NCI-H2107 (cell line): ENCODE measurements around the gene NDE1.
"Not testable (repeated sequence)": the region's sequence is repeated elsewhere in the genome, so short reads cannot be mapped to it uniquely, and the experiment has no call there.

Source experiments
- DNase-seq: peaks from one replicate; lab custom pipeline; 2025; lab: John Stamatoyannopoulos, UW

NDE1 gene, protein sequence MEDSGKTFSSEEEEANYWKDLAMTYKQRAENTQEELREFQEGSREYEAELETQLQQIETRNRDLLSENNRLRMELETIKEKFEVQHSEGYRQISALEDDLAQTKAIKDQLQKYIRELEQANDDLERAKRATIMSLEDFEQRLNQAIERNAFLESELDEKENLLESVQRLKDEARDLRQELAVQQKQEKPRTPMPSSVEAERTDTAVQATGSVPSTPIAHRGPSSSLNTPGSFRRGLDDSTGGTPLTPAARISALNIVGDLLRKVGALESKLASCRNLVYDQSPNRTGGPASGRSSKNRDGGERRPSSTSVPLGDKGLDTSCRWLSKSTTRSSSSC

GRCh38 chr16:15650019-15650697 is at the start of gene NDE1:
NDE1 (plus strand) TSS chr16:15650245; CDS start chr16:15664779, 14,534 bp downstream.
- peak; percentile 77 for DNase-seq

DNA sequence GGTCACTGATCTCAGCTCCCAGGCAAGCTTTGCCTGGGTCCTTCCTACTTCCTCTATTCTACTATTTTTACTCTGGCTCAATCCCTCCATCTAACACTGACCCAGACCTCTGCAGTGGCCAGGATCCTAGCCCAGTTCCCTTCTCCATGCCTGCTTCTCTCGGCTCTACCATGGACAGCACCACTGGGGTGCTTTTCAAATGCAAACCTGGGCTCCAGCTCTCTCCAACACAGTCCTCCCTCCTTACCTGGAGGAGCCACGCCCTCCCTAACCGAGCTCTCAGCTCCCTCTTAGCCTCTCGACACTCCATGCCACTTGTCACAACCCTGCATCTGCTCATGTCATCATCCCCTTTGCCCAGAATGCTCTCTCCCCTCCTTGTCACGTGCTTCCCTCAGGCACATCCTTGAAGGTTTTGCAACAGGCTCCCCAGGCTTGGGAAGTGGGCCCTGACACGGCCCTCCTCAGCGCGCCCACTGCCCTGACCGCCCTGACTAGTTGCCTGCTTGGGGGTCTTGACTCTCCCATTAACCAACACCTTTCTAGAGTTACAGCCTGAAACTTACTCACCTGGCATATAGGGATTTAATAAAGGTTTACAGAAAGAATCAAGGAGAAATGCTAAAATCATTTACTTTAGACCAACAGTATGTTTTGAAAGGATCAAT is 48.7 kb upstream of the NDE1 start:
- DNase-seq, result no peak

DNA sequence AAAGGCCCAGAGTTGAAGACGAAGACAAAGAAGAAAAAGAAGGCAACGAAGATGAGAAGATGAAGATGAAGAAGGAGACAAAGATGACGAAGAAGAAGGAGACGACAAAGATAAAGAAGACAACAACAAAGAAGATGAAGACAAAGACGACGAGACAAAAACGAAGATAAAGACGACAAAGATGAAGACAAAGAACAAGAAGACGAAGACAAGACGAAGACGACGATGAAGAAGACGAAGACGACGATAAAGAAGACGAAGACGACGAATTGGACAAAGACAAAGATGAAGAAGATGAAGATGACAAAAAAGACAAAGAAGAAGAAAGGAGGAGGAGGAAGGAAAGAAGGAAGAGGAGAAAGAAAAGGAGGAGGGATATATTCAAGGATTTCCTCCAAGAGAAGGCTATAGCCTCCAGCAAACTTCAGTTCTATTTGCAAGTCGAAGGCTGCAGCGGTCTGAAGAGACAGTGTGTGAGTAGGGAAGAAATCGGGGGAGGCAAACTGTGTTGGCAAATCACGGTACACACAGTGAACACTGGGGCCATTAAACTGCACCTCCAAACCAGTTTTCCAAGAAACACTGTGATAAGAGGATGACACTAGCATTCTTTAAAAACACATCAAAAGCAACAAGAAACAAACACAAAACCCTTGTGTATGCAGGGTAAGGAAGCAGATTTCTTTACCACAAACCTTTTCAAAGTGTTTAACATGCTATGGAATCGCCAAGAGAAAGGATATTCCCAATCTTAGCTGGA is 47.6 kb upstream of the NDE1 start:
- DNase-seq, result no peak

DNA sequence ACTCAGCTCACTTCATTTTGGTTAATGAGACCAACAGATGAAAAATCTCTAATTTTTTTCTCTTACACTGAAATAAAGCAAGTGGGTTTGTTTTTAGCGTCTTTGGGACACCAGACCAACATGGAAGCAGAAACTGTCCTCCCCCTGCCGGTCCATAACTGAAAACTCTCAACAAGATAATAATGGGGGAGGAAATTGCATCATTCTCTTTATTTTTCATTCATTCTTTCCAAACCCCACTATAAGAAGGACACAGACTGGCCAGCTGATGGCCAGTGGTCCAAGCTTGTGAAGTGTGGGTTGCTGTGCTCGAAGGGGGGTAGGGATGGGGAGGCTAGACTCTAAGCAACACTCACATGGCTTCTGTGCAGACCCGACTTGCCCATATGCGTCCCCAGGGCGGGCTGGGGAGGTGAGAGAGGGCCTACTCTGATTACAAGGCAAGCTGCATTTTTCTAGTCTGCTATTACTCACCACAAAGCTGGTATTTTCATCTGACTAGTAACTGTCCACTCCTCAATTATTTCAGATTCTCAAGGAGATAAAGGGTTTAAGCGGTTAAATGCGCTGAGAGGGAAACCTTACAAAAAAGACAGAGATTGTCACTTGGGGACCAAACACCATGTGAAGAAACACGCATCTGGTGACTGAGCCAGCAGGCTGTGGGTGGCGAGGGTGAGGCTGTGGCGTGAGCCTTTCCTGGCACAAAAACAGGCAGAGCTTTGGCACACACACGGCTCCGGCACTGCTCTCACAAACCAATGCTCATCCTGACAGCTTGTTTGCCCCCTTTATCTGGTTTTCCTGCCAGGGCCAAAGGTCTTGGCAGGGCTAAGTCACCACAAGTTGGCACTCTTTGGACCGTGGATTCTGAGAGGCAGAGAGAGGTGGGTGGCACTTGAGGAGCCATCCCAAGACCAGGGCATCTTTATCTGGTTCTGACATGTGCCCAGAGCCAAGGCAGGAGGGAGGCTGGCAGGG is 45.3 kb upstream of the NDE1 start:
- DNase-seq, result no peak

DNA sequence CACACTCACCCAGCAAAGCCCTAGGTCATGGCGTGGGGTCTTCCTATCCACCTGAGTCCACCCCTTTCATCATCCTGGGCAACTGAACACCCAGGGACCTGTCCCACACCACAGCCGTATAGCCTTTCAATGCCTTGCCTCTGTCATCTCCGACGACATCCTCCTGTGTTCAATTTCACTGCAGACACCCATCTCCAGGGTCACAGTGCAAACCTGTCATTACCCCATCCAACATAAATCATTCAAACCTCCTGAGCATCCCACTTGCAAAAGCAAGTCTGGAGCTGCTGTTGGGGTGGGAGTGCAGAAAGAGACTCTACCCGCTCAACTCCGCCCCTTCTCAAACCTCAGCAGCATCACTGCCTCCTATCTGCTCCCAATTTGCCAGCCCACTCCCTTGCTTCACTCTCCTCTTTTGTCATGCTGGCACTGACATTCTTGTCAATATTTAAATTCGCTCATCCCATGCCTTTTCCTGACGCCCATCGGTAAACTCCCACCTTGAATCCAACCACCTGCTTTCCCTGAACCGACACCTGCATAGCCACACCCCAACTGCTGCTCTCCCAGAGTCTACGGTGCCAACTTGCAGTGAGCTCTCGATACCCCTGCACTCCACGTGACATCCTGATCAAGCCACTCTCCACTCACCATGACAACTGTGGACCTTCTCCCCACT is 44.1 kb upstream of the NDE1 start:
- no peak for DNase-seq

GRCh38 chr16:15606518-15607220 is 43.4 kb upstream of the NDE1 start:
- DNase-seq, result no peak

- DNase-seq, result not testable (repeated sequence)
These were observed 42.8 kb upstream of the NDE1 start for GRCh38 chr16:15607221-15607699.

GRCh38 chr16:15607700-15608396 is 42.2 kb upstream of the NDE1 start:
- no peak for DNase-seq

- DNase-seq, result no peak
These were observed 41.4 kb upstream of the NDE1 start for GRCh38 chr16:15608398-15609285.

- DNase-seq, result no peak
These were observed 40.8 kb upstream of the NDE1 start for GRCh38 chr16:15609286-15609649.

GRCh38 chr16:15610369-15610871 is 39.6 kb upstream of the NDE1 start:
- DNase-seq, result no peak

DNA sequence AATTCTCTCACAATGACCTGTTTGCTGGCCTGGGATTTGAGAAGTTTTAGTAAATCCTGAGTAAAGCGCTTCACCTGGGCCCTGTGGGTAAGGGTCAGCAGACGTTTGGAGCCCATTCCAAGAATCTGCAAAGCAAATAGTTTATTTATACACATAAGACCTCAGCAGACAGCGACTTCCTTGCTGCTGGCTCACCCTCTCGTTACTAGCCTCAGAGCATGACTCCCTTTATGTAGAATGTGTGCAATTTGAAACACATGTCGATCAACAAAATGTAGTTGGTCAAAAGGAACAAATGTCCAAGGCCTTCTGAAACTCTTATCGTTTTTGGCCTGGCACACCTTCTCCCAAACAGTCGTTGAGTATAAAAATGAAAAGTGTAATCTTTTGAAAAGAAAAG is 38.4 kb upstream of the NDE1 start:
- no peak for DNase-seq

DNA sequence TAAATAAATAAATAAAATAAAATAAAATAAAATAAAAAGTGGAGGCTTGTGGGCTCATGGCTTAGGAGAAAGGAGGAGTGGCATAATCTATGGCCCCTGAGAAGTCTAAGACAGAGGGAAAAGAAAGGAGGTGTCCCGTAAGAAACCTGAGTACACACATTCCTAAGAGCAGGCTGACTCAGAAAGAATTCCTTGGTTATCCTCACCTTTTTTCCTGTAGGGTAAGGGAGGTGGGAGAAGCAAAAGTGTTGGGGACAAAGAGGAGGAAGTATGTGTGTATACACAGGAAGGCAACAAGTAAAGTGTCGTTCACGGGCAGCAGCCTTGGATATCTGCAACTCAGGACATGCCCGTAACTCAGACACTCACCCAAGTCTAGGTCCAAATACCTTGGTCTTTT is 36.4 kb upstream of the NDE1 start:
- DNase-seq, result no peak

- DNase-seq, result no peak
These were observed 34.0 kb upstream of the NDE1 start for GRCh38 chr16:15616012-15616411.

DNA sequence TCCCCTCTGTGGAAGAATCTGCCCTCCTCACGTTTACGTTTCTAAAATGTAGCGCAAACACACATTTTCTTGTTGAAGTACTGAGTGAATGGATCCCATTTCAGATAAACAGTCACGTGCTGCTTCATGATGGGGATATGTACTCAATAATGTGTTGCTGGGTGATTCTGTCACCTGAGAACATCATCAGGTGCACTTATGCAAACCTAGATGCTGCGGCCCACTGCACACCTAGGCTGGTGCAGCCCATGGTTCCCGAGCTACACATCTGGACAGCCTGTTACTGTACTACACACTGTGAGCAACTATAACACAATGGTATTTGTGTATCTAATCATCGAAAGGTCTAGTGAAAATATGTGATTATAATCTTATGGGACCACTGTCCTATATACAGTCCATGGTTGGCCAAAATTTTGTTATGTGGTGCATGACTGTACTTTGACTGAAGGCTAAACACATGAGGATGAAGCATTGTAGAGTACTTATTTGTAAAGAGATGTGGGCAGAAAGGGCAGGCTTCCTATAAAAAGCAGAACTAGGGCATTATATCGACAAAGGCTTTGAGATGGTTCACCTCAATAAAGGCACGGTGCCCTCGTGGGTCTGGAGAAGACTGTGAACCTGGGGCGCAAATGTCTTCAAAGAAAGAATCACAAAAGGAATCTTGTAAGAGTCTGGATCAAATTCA is 33.4 kb upstream of the NDE1 start:
- no peak for DNase-seq

- DNase-seq, result no peak
These were observed 32.1 kb upstream of the NDE1 start for GRCh38 chr16:15617901-15618300.

GRCh38 chr16:15618392-15618791 is 31.7 kb upstream of the NDE1 start:
- DNase-seq, result no peak
